Activated CD4-positive, CD25-positive, alpha-beta regulatory T cell treated with anti-CD3 and anti-CD28 coated beads, Interleukin-2, amount 50 U/mL, for 16 hours (primary cell): Measurements from ENCODE around the gene CFAP77.

Experiments
- DNase-seq: peaks from one replicate; pipeline ENCODE4 v3.0.0-alpha.2; 2020; ENCODE audit warnings: low read depth, low spot score

The CFAP77 gene

GRCh38 chr9:132408521-132408920 lies 1.5 kb upstream of the CFAP77 start:
- no peak for DNase-seq

- DNase-seq = no peak
These were observed 631 bp downstream of the CFAP77 start for GRCh38 chr9:132410642-132411041.

- DNase-seq = peak; percentile 51
These were observed 1.1 kb downstream of the CFAP77 start for GRCh38 chr9:132411091-132411508.

GRCh38 chr9:132412089-132412488 lies 2.1 kb downstream of the CFAP77 start:
- DNase-seq = no peak

GRCh38 chr9:132413926-132414325 lies 3.9 kb downstream of the CFAP77 start:
- no peak for DNase-seq

GRCh38 chr9:132414731-132415130 lies 4.7 kb downstream of the CFAP77 start:
- DNase-seq = no peak

GRCh38 chr9:132415181-132415580 lies 5.2 kb downstream of the CFAP77 start:
- no peak for DNase-seq

GRCh38 chr9:132418726-132419363 lies 8.8 kb downstream of the CFAP77 start:
- DNase-seq = no peak

- DNase-seq = no peak
These were observed 12.6 kb downstream of the CFAP77 start for GRCh38 chr9:132422574-132422973.

GRCh38 chr9:132423503-132423902 lies 13.5 kb downstream of the CFAP77 start:
- DNase-seq = no peak

GRCh38 chr9:132424857-132425674 lies 15.1 kb downstream of the CFAP77 start:
- no peak for DNase-seq

GRCh38 chr9:132425675-132426062 lies 15.7 kb downstream of the CFAP77 start:
- no peak for DNase-seq

GRCh38 chr9:132426639-132427414 lies 16.8 kb downstream of the CFAP77 start:
- DNase-seq = no peak

GRCh38 chr9:132430998-132431397 lies 21.0 kb downstream of the CFAP77 start:
- DNase-seq = no peak

- DNase-seq = no peak
These were observed 24.9 kb downstream of the CFAP77 start for GRCh38 chr9:132434881-132435280.

- DNase-seq = no peak
These were observed 29.1 kb downstream of the CFAP77 start for GRCh38 chr9:132439153-132439552.

- DNase-seq = no peak
These were observed 30.7 kb downstream of the CFAP77 start for GRCh38 chr9:132440735-132441134.

GRCh38 chr9:132441404-132441803 lies 31.4 kb downstream of the CFAP77 start:
- DNase-seq = no peak

- no peak for DNase-seq
These were observed 34.1 kb downstream of the CFAP77 start for GRCh38 chr9:132443951-132444607.

GRCh38 chr9:132446887-132447286 lies 36.9 kb downstream of the CFAP77 start:
- DNase-seq = no peak

GRCh38 chr9:132447346-132447745 lies 37.3 kb downstream of the CFAP77 start:
- DNase-seq = no peak

- DNase-seq = no peak
These were observed 37.9 kb downstream of the CFAP77 start for GRCh38 chr9:132447902-132448301.
